IMR-90 (cell line): Measurements from ENCODE around the gene ODAD3.

Source experiments
- BHLHE40 ChIP-seq: fragments of 150-350 bp; IDR thresholded peaks from 2 replicates; pipeline ENCODE4 v1.6.1; 2016; ENCODE audit warnings: mild to moderate bottlenecking, low read depth, low read length
- CHD1 ChIP-seq: IDR thresholded peaks from 2 replicates; pipeline ENCODE4 v1.6.1; 2012; ENCODE audit warnings: low read depth, low read length, improper control_type of control experiment
- CTCF ChIP-seq: conservative IDR thresholded peaks from 2 replicates; pipeline ENCODE4 v1.5.1; 2012; ENCODE audit warnings: mild to moderate bottlenecking, low read depth, low read length, improper control_type of control experiment
- ELK1 ChIP-seq: fragments of 150-350 bp; IDR thresholded peaks from 2 replicates; pipeline ENCODE4 v1.6.1; 2016; ENCODE audit warnings: low read depth, mild to moderate bottlenecking, low read length, moderate library complexity, borderline replicate concordance
- FOS ChIP-seq: fragments of 150-350 bp; IDR thresholded peaks from 2 replicates; pipeline ENCODE4 v1.6.1; 2016; ENCODE audit warnings: low read depth, low read length
- MAZ ChIP-seq: IDR thresholded peaks from 2 replicates; pipeline ENCODE4 v1.6.1; 2012; ENCODE audit warnings: low read depth, mild to moderate bottlenecking, low read length, improper control_type of control experiment, moderate library complexity, borderline replicate concordance
- NFE2L2 ChIP-seq: fragments of 150-350 bp; IDR thresholded peaks from 2 replicates; pipeline ENCODE4 v1.6.1; 2016; ENCODE audit warnings: low read depth, mild to moderate bottlenecking, low read length
- POLR2A ChIP-seq: IDR thresholded peaks from 2 replicates; pipeline ENCODE4 v1.6.1; 2012; ENCODE audit warnings: mild to moderate bottlenecking, low read depth, low read length
- RAD21 ChIP-seq: IDR thresholded peaks from 2 replicates; pipeline ENCODE4 v1.6.1; 2012; ENCODE audit warnings: low read length, improper control_type of control experiment
- RCOR1 ChIP-seq: IDR thresholded peaks from 2 replicates; pipeline ENCODE4 v1.6.1; 2012; ENCODE audit warnings: mild to moderate bottlenecking, low read length, improper control_type of control experiment; ENCODE audit not compliant: insufficient replicate concordance
- RFX5 ChIP-seq: IDR thresholded peaks from 2 replicates; pipeline ENCODE4 v1.8.0; 2012; ENCODE audit warnings: low read depth, mild to moderate bottlenecking, low read length, moderate library complexity
- SMC3 ChIP-seq: fragments of 150-350 bp; IDR thresholded peaks from 2 replicates; pipeline ENCODE4 v1.6.1; 2016; ENCODE audit warnings: low read depth, mild to moderate bottlenecking, antibody characterized with exemption, low read length, moderate library complexity
- USF2 ChIP-seq: fragments of 150-350 bp; IDR thresholded peaks from 2 replicates; pipeline ENCODE4 v1.6.1; 2017; ENCODE audit warnings: mild to moderate bottlenecking, antibody characterized with exemption, low read length, low read depth

- no peak for TF ChIP-seq CTCF
- no peak for TF ChIP-seq USF2
- no peak for TF ChIP-seq POLR2A
- no peak for TF ChIP-seq RCOR1
- no peak for TF ChIP-seq RAD21
- TF ChIP-seq SMC3 = no peak
- TF ChIP-seq NFE2L2 = no peak
- TF ChIP-seq MAZ = no peak
- no peak for TF ChIP-seq BHLHE40
- no peak for TF ChIP-seq RFX5
- no peak for TF ChIP-seq FOS
- TF ChIP-seq ELK1 = no peak
- no peak for TF ChIP-seq CHD1
Observed at GRCh38 chr19:11479898-11480714, 45.2 kb upstream of the ODAD3 start.
